Spleen (tissue), 7 donors: Measurements from ENCODE around the gene AFAP1.

Experiments
- CTCF ChIP-seq, 11 experiments: fragments of 200-600 bp in 7 of 11; fragments of 450-650 bp in 4 of 11; sonication (generic) in 4 of 11; IDR thresholded peaks in 8 of 11; conservative IDR thresholded peaks in 3 of 11; 1 replicate in 7 of 11; 2 replicates in 4 of 11; pipeline versions ENCODE4 v1.4.0 to v1.8.0; 2016 to 2021; ENCODE audit warnings: antibody characterized with exemption in 11 of 11, inconsistent platforms in 4 of 11, mild to moderate bottlenecking in 1 of 11
- POLR2A ChIP-seq, 3 donors: fragments of 450-650 bp; IDR thresholded peaks; one replicate each; pipeline ENCODE4 v1.5.1; 2017; ENCODE audit warnings: antibody characterized with exemption in 3 of 3, mild to moderate bottlenecking in 1 of 3
- donor health status: DM: no; HTN: no; CAD: no; lungs with moderate emphysema.
- donor health status: DM: no; HTN: no; CAD: no.
- donor health status: DM: no; HTN: no; CAD: no.

DNA sequence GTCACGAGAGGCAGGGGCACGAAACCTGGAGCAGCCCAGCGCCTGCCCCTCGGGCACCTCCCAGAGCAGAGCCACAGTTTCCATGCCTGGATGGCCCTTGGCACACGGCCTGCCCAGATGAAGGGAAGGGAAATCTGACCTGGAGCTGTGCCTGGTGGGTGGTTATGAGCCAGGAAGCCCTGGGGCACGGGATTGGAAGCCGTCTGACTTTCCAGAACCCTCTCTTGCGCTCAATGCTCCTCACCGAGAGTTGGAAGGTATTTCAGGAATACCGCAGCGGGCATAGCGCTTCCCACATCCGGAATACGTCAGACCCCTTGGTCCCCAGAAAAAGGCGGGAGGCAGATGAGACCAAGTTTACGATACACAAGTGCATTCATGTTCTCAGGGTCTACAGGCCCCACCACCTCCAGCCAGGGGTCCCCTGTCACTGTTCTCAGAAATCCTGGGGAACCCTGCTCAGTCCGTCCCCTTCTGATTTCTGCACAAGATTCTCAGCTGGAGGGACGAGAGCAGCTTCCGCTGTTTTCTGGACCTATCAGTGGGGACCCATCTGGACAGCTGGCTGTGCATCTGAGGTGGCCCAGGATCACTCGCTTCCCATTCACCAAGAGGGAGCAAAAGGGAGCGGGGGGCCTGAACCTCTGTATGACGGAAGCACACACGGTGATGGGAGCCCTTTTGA lies 172.9 kb downstream of the AFAP1 start:
- TF ChIP-seq CTCF (IDR thresholded peaks at IDR 0.05 in 8 of 11, conservative IDR thresholded peaks at IDR 0.05 in 3 of 11) (no peak), POLR2A (IDR thresholded peaks at IDR 0.05) (no peak)
